Vagina (tissue), 2 donors: ENCODE measurements around the gene XRCC4. TPM values are rescaled to one million over a fixed set of nuclear protein-coding genes. Genes with fewer than 3 reads are reported as not detected.

Experiments
- DNase-seq, 2 donors: peaks; one replicate each; pipeline ENCODE4 v3.0.0-alpha.2; 2017; ENCODE audit errors: extremely low spot score in 2 of 2
- H3K27ac ChIP-seq: fragments of 200-600 bp; sonication (generic); one replicate; pipeline ENCODE4 v1.5.1; 2019
- H3K27me3 ChIP-seq: fragments of 200-600 bp; sonication (generic); one replicate; pipeline ENCODE4 v1.5.1; 2019
- H3K36me3 ChIP-seq, 2 donors: fragments of 200-600 bp; sonication (generic); one replicate each; pipeline ENCODE4 v1.5.1; 2017 to 2019
- H3K4me1 ChIP-seq: fragments of 200-600 bp; sonication (generic); one replicate; pipeline ENCODE4 v1.5.1; 2019
- H3K4me3 ChIP-seq, 2 donors: fragments of 200-600 bp; sonication (generic); 1 replicate in 1 of 2; 2 replicates in 1 of 2; pipeline ENCODE4 v1.5.1; 2016 to 2019
- H3K9me3 ChIP-seq: fragments of 200-600 bp; sonication (generic); one replicate; pipeline ENCODE4 v1.5.1; 2019
- POLR2A ChIP-seq, 2 donors: fragments of 450-650 bp; IDR thresholded peaks; one replicate each; pipeline ENCODE4 v1.6.1; 2017; ENCODE audit warnings: antibody characterized with exemption in 2 of 2, mild to moderate bottlenecking in 2 of 2, moderate library complexity in 2 of 2
- POLR2AphosphoS5 ChIP-seq, 2 donors: sonication (generic); formaldehyde crosslinking; IDR thresholded peaks; one replicate each; pipeline ENCODE4 v1.9.0; 2017; ENCODE audit warnings: antibody characterized with exemption in 2 of 2, mild to moderate bottlenecking in 2 of 2, low read depth in 1 of 2; ENCODE audit not compliant: insufficient read depth in 1 of 2
- intact Hi-C: fragments of 100-400 bp; cut with DNase I; formaldehyde crosslinking; loops from one replicate; pipeline ENCODE4 v1.15.1; 2023
- total RNA-seq: library from RNA; depleted of rRNA; stranded (reverse); fragments of >200 nt; gene quantifications from one replicate; pipeline ENCODE4 v1.2.3, GENCODE V29; 2016
- TF ChIP-seq, protein P1 (sequence below), 3 experiments: fragments of 450-650 bp in 2 of 3; fragments of 200-600 bp in 1 of 3; sonication (generic) in 1 of 3; IDR thresholded peaks; one replicate each; pipeline ENCODE4 v1.5.1; 2017 to 2019; ENCODE audit warnings: antibody characterized with exemption in 3 of 3, mild to moderate bottlenecking in 2 of 3, moderate library complexity in 2 of 3

The XRCC4 gene
- total RNA-seq, 1 donor from 2014 or later, result 5.4 TPM

GRCh38 chr5:83042507-83042906, 34.8 kb upstream of the XRCC4 start:
- intact Hi-C loops, result no loop called here
- Histone ChIP-seq H3K27ac (no peak overlapping the region), H3K4me3 (no peak overlapping the region), H3K36me3 (no peaks in the 10 kb centered on the region), H3K27me3 (no peaks in the 10 kb centered on the region), H3K9me3 (no peaks in the 10 kb centered on the region), H3K4me1 (no peaks in the 10 kb centered on the region)
- TF ChIP-seq POLR2A (IDR thresholded peaks at IDR 0.05) (no peak), POLR2AphosphoS5 (IDR thresholded peaks at IDR 0.05; ENCODE audit: insufficient read depth in 1 of 2, low read depth in 1 of 2) (no peak)
- TF ChIP-seq, protein P1, sequence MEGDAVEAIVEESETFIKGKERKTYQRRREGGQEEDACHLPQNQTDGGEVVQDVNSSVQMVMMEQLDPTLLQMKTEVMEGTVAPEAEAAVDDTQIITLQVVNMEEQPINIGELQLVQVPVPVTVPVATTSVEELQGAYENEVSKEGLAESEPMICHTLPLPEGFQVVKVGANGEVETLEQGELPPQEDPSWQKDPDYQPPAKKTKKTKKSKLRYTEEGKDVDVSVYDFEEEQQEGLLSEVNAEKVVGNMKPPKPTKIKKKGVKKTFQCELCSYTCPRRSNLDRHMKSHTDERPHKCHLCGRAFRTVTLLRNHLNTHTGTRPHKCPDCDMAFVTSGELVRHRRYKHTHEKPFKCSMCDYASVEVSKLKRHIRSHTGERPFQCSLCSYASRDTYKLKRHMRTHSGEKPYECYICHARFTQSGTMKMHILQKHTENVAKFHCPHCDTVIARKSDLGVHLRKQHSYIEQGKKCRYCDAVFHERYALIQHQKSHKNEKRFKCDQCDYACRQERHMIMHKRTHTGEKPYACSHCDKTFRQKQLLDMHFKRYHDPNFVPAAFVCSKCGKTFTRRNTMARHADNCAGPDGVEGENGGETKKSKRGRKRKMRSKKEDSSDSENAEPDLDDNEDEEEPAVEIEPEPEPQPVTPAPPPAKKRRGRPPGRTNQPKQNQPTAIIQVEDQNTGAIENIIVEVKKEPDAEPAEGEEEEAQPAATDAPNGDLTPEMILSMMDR (IDR thresholded peaks at IDR 0.05), result no peak
- no peak for DNase-seq

DNA sequence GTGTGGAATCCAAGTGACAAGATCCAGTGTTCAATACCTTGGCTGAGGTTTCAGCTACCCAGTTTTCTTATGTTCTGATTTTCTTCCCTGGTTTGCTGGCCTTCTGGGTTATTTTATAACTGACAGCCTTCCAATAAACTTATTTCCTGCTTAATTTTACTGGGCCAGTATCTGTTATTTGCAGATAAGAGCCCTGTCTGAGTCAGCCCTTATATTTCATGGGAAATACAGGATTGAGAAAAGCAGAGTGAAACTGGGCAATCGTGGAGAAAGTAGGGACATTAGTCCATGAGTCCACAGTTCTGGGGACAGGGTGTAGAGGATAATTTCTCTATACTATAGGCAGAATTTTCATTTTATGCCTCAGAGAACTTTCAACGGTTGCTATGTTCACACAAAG, 32.4 kb upstream of the XRCC4 start:
- Histone ChIP-seq H3K36me3 (no peaks in the 10 kb centered on the region), H3K27ac (no peak overlapping the region), H3K4me3 (no peak overlapping the region), H3K4me1 (no peaks in the 10 kb centered on the region), H3K9me3 (no peaks in the 10 kb centered on the region), H3K27me3 (no peaks in the 10 kb centered on the region)
- no peak for DNase-seq
- TF ChIP-seq POLR2A (IDR thresholded peaks at IDR 0.05), result no peak
- TF ChIP-seq POLR2AphosphoS5 (IDR thresholded peaks at IDR 0.05; ENCODE audit: insufficient read depth in 1 of 2, low read depth in 1 of 2), result no peak
- TF ChIP-seq, protein P1 (IDR thresholded peaks at IDR 0.05), result no peak
- intact Hi-C loops, result no loop called here

- H3K4me3 ChIP-seq, result no peak overlapping the region
These were observed 29.1 kb upstream of the XRCC4 start for GRCh38 chr5:83048277-83048676.

DNA sequence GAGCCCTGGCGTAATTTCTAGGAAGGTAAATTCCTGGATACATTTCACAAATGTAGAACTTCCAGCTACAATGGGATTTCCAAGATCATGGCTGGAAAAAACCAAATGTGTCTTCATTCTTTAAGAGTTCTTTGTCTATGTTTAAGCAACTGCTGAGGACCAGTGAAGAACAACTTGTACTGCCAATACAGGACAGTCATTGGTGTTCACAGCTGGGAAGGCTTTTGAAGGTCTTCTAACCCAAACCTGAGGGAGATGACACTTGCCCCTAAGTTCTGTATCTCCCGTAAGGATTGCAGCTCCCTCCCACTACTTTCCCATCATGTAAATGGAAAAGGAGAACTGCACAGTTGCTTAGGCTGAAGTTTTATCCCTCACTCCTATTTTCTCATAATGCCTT, 28.5 kb upstream of the XRCC4 start:
- H3K27me3 ChIP-seq, result no peaks in the 10 kb centered on the region
- H3K9me3 ChIP-seq, result no peaks in the 10 kb centered on the region
- H3K36me3 ChIP-seq, result peaks cover 0 to 12% of the 10 kb centered on the region in 2 donors
- intact Hi-C loops, result no loop called here
- H3K4me3 ChIP-seq, result no peak overlapping the region
- no peaks in the 10 kb centered on the region for H3K4me1 ChIP-seq
- H3K27ac ChIP-seq, result no peak overlapping the region
- DNase-seq, result no peak
- TF ChIP-seq POLR2AphosphoS5 (IDR thresholded peaks at IDR 0.05; ENCODE audit: insufficient read depth in 1 of 2, low read depth in 1 of 2), result no peak
- TF ChIP-seq, protein P1 (IDR thresholded peaks at IDR 0.05), result no peak
- no peak for TF ChIP-seq POLR2A (IDR thresholded peaks at IDR 0.05)

More at GRCh38 chr5:83048277-83048676, 29.1 kb upstream of the XRCC4 start:
- intact Hi-C loops, result no loop called here
- no peaks in the 10 kb centered on the region for H3K9me3 ChIP-seq
- TF ChIP-seq, protein P1 (IDR thresholded peaks at IDR 0.05), result no peak
- TF ChIP-seq POLR2A (IDR thresholded peaks at IDR 0.05) (no peak), POLR2AphosphoS5 (IDR thresholded peaks at IDR 0.05; ENCODE audit: insufficient read depth in 1 of 2, low read depth in 1 of 2) (no peak)
- H3K4me1 ChIP-seq, result no peaks in the 10 kb centered on the region
- DNase-seq, result no peak
- H3K27me3 ChIP-seq, result no peaks in the 10 kb centered on the region
- H3K27ac ChIP-seq, result no peak overlapping the region
- peaks cover 0 to 12% of the 10 kb centered on the region in 2 donors for H3K36me3 ChIP-seq

- intact Hi-C loops, result no loop called here
- Histone ChIP-seq H3K4me1 (no peaks in the 10 kb centered on the region), H3K36me3 (peaks cover 0 to 12% of the 10 kb centered on the region in 2 donors), H3K4me3 (no peak overlapping the region), H3K27me3 (no peaks in the 10 kb centered on the region), H3K9me3 (no peaks in the 10 kb centered on the region), H3K27ac (no peak overlapping the region)
- TF ChIP-seq POLR2A (IDR thresholded peaks at IDR 0.05), result no peak
- no peak for TF ChIP-seq POLR2AphosphoS5 (IDR thresholded peaks at IDR 0.05; ENCODE audit: insufficient read depth in 1 of 2, low read depth in 1 of 2)
- TF ChIP-seq, protein P1 (IDR thresholded peaks at IDR 0.05), result no peak
- no peak for DNase-seq
These were observed 27.9 kb upstream of the XRCC4 start for GRCh38 chr5:83049370-83049885.
